ENCODE results near the gene CENPV.
A peak's percentile ranks its signal among the peaks of the same experiment; 100 is the strongest.
"Not testable (repeated sequence)": the region's sequence is repeated elsewhere in the genome, so short reads cannot be mapped to it uniquely, and the experiment has no call there.

CENPV gene

GRCh38 chr17:16353317-16354174 is at the start of gene CENPV:
TSS of gene CENPV (minus strand) at chr17:16353469. CDS start at chr17:16353436, 33 bp downstream.
- peak; percentile 71 for DNase-seq

- no peak for DNase-seq
Measured at GRCh38 chr17:16398270-16399267, 45.3 kb upstream of the CENPV start.

DNA sequence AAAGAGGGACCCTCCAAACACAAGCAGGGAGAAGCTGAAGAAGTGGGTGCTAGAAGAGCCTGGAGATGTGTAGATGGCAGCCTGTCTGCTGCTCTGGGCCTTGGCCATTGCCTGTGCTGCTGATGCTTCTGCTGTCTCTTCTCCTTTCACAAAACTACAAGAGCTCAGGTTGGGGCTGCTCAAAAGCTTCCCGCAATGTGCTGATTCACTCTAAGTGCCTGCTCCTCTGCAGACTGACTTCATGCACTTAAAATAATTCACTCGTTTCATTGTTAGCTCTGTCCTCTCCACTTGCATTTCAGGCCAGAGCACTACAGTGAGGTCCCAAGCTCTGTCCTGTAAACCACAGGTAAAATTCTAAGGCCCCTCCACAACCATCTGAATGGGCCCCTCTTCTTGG is 43.4 kb upstream of the CENPV start:
- DNase-seq = not testable (repeated sequence)

DNA sequence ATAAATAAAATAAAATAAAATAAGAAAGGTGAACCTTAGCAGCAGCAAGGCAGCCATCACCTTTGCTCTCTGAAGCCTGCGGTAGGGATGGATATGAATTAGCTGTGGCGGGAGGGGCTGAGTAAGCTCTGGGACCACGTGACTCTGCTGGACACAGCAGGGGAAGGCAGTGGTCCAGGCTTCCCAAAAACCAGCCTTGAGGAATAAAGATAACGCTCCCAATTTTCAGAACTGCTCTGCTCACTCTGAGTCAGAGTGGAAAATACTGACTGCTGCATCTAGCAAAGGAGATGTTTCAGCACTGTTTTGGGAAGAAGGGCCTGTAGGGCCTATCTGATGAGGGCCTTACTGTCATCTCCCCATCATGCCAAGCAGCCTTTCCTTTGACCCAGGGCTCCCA is 42.6 kb upstream of the CENPV start:
- not testable (repeated sequence) for DNase-seq

GRCh38 chr17:16392491-16392890 is 39.2 kb upstream of the CENPV start:
- not testable (repeated sequence) for DNase-seq

GRCh38 chr17:16391451-16391850 is 38.2 kb upstream of the CENPV start:
- no peak for DNase-seq

DNA sequence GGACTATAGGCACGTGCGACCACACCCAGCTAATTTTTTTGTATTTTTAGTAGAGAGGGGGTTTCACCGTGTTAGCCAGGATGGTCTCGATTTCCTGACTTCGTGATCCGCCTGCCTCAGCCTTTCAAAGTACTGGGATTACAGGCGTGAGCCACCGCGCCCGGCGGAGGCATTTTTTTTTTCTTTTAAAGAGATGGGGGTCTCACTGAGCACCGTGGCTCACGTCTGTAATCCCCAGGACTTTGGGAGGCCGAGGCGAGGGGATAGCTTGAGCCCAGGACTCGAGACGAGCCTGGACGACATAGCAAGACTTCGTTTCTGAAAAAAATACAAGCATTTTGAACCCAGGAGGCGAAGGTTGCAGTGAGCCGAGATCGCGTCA is 32.8 kb upstream of the CENPV start:
- DNase-seq = not testable (repeated sequence)

GRCh38 chr17:16384557-16384956 is 31.3 kb upstream of the CENPV start:
- DNase-seq = no peak

DNA sequence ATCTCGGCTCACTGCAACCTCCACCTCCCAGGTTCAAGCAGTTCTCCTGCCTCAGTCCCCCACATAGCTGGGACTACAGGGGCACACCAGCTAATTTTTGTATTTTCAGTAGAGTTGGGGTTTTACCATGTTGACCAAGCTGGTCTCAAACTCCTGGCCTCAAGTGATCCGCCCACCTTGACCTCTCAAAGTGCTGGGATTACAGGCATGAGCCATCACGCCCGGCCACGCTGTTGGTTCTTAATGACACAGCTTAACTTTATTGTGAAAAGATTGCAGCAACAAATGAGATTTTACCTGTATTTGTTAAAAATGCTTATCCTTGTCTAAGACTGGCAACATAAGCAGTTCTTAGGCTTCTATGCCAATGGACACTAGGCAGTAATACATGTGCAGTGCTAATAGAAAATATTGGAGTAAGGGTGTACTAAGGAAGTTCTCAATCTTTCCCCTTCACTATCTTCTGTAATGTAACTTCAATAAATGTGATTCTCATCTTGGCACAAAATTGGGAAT is 30.6 kb upstream of the CENPV start:
- no peak for DNase-seq

GRCh38 chr17:16383216-16383615 is 29.9 kb upstream of the CENPV start:
- DNase-seq = no peak

DNA sequence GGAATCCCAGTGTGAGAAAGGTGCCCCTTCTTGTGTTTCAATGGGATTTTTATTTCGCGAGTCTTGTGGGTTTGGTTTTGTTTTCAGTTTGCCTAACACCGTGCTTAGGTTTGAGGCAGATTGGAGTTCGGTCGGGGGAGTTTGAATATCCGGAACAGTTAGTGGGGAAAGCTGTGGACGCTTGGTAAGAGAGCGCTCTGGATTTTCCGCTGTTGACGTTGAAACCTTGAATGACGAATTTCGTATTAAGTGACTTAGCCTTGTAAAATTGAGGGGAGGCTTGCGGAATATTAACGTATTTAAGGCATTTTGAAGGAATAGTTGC is 28.2 kb upstream of the CENPV start:
- DNase-seq = no peak

GRCh38 chr17:16380640-16381495 is 27.6 kb upstream of the CENPV start, which contains the start of gene UBB:
TSS of gene UBB (plus strand) at chr17:16381091. CDS start at chr17:16381908, 817 bp downstream.
- peak; percentile 99 for DNase-seq

DNA sequence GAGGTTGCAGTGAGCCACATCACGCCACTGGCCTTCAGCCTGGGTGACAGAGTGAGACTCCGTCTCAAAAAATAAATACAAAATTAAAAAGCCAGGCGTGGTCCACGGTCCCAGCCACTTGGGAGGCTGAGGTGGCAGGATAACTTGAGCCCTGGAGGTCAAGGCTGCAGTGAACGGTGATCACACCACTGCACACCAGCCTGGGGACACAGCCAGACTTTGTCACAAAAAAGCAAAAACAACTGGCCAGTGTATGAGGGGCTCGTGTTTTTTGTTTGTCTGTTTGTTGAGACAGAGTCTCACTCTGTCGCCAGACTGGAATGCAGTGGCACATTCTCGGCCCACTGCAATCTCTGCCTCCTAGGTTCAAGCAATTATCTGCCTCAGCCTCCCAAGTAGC is 26.4 kb upstream of the CENPV start:
- DNase-seq = no peak

DNA sequence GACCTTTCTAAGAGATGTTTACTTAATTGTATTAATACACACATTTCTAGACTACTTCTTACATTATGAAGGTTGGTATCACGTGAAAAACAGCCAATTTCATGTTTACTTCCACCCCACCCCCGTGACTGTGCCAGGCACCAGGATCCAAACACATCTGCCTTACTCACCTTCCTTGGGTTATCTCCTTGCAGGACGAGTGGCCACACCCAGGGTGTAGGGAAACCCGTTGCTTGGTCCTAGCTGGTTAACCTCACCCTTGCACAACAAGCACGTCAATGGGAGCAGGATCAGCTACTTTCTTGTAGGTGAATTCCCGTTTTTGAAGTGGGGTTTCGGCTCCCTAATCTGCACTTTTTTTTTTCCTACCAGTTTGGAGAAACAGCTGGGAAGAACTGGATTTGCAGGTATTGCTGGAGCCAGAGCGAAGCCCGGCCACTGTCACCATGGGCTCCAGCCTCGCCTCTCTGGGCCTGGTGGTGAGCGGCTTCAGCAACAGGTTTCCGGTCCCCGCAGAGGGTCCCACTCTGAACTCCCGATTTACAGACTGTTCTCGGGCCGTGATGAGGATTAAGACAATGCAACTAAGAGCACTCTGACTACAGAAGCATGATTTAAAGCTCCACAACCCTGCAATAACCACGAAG is 25.5 kb upstream of the CENPV start:
- no peak for DNase-seq

GRCh38 chr17:16377941-16378341 is 24.7 kb upstream of the CENPV start:
- DNase-seq = no peak

DNA sequence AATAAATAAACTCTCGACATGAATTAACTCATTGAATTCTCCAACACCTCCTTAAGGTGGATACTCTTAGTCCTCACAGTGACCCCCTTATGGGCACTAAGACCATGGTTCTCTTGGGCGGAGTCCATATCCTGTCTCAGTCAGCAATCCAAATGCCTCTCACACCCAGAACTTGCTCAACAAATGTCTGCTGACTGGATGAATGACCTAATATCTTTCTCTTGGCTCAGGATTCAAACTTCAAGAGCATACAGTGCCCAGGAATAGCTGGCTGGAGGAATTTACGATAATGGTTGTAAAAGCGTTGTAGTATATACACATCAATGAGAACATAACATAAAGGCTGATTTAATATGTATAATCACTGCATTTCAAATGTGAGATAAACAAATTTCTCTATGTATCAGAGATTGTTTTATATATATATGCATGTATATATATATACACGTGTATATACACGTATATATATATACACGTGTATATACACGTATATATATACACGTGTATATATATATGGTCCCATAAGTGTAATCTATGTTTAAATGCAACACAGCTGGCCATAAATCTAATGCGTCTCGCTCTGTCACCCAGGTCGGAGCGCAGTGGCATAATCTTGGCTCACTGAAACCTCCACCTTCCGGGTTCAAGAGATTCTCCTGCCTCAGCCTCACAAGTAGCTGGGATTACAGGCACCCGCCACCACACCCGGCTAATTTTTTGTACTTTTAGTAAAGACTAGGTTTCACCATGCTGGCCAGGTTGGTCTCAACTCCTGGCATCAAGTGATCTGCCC is 21.1 kb upstream of the CENPV start:
- no peak for DNase-seq

GRCh38 chr17:16371742-16372141 is 18.5 kb upstream of the CENPV start:
- no peak for DNase-seq

DNA sequence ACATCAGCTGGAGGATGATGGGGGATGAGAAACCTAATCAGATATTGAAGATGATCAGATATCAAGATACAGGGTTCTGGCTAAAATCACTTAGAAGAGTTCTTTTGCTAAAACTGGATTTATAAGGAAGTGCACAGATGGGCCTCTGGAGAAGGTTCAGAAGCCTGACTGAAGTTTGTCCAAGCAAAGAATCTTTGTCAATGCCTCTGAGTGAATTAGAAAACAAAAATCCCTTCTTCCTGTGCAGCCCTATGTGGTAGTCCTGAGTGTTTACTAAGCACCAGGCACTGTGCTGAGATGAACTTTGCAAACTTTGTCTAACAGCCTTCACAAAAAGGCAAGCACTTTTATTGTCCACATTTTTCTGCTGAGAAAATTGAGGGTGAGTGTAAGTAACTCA is 11.4 kb upstream of the CENPV start:
- no peak for DNase-seq

GRCh38 chr17:16363749-16364536 is 10.7 kb upstream of the CENPV start:
- peak; percentile 65 for DNase-seq

DNA sequence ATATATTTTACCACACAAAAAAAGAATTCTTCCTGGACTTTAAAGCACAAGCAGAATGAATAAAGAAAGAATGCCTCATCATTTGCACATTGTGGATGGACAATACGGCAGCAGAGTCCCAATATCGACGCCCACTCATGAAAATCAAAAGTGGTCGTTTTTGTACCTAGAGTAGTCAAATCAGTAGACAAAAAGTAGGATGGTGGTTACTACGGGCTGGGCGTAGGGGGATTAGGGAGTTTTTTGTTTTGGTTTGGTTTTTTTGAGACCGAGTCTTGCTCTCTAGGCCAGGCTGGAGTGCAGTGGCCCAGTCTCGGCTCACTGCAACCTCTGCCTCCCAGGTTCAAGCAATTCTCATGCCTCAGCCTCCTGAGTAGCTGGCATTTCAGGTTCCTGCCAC is 8.6 kb upstream of the CENPV start:
- no peak for DNase-seq
